SH-SY5Y (cell line): ENCODE data around the gene ADGRL3.

Experiments used
- GATA2 ChIP-seq: IDR thresholded peaks from 2 replicates; pipeline ENCODE4 v1.6.1; 2011; ENCODE audit warnings: mild to moderate bottlenecking, low read depth, low read length
- GATA3 ChIP-seq: IDR thresholded peaks from 2 replicates; pipeline ENCODE4 v1.6.1; 2011; ENCODE audit warnings: low read depth, mild to moderate bottlenecking, low read length, moderate library complexity

- TF ChIP-seq GATA3 (no peak), GATA2 (no peak)
Observed at GRCh38 chr4:61540944-61541343, 340.8 kb downstream of the ADGRL3 start.
